ENCODE results near the gene POLDIP3.

POLDIP3 gene

GRCh38 chr22:42614312-42615091 lies at the start of gene POLDIP3:
Gene POLDIP3 (minus strand): TSS chr22:42614883. CDS start chr22:42614857, 26 bp downstream.
- peak; percentile 95 for DNase-seq (ENCODE audit: low spot score)

DNA sequence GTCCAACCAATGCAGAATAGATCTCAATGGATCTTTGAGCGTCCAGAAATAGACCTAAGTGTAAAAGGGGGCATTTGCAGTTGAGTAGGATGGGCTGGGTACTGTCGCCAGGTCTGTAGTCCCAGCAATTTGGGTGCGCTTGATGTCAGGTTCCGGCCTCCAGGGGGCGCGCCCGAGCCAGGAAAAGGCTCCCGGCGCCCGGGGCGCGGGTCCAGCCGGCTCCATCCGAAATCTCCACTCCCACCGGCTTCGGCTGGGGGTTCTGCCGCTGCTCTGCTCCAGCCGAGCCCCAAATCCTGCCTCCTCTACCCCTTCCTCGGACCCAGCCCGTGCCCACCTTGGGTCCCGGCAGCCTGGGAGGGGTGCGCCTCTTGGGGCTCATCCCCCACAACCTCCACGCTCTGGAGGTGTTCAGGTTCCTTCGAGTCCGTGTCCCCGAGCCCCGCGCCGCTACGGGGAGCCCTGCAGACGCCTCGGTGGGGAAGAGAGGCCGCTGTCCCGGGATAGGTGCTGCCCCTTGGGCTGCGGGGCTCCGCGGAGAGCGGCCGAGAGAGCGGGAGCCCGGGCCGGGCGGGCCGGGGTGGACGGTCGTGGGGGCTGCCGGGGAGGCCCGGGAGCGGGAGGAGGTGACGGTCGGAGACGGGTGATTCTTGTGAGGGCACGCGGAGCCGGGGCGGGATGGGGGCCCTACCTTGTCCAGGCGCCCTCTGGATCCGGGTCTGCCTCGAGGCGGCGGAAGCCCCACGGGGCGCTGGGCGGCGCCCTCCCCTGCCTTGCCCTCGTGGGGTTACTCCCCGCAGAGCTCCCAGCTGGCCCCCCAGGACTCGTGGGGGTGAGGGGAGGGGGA lies 47.5 kb upstream of the POLDIP3 start:
- DNase-seq (ENCODE audit: low spot score): peak; percentile 56

DNA sequence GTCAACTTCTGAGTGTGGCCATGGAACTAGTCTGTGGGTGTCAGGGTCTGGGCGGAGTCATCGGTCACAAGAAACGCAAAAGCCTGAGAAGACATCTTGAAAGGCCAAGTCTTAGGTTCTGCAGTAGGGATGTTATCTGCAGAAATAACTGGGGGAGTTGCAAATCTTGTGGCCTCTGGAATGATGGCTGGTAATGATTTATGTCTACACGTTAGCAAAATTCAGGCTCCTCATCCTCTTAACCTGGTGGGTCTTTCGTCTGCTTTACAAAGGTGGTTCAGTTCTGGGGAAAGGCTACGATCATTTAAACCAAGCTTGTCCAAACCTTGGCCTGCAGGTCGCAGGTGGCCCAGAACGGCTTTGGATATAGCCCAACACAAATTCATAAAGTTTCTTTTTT lies 41.9 kb upstream of the POLDIP3 start:
- no peak for DNase-seq (ENCODE audit: low spot score)

GRCh38 chr22:42655693-42656092 lies 41.0 kb upstream of the POLDIP3 start:
- peak; percentile 46 for DNase-seq (ENCODE audit: low spot score)

DNA sequence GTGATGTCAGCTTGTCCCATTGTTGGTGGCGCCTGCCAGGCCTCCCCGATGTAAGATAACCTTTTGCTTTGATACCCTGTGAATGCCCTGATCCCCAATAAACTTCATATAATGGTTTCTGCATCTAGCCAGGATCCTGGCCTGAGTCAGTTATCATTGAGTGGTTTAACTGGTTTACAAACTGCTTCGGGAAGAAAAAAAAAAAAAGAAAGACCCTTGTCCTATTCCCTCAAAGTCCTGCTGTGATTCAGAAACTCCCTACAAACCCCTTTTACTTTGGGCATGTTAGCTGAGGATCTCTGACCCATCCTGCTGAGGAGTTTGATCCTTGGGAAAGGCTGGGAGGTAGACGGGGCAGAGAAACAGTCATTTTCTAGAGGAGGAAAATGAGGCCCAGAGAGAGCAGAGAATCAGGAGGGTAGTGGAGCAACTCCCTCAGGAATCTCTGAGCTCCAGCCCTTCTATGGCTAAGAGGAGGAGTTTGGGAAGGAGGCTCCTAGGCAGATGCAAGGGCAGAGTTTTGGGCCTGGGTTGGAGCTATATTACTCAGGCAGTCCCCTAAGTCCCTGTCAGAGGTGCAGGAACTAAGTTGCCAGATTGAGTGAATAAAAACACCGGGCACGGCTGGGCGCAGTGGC lies 39.9 kb upstream of the POLDIP3 start:
- no peak for DNase-seq (ENCODE audit: low spot score)

- no peak for DNase-seq (ENCODE audit: low spot score)
Observed at GRCh38 chr22:42653999-42654398, 39.3 kb upstream of the POLDIP3 start.

DNA sequence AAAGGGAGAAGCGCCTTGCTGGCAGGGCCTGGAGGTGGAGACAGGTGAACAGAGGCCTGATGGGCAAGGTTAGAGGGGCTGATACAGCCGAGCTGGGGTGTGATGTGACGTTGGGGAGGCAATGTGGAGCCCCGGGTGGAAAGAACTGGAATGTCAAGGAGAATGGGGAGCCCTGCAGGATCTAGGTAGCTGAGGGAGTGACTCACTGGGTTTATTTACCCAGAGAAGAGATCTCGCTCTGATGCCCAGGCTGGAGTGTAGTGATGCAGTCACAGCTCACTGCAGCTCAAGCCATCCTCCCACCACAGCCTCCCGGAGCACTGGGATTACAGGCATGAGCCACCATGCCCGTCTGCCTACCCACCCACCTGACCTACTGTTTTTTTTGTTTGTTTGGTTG lies 36.5 kb upstream of the POLDIP3 start:
- no peak for DNase-seq (ENCODE audit: low spot score)

- peak; percentile 82 for DNase-seq (ENCODE audit: low spot score)
Observed at GRCh38 chr22:42649246-42650099, 34.8 kb upstream of the POLDIP3 start, which contains the start of gene CYB5R3. Gene CYB5R3 (minus strand): TSS chr22:42649392. CDS start chr22:42649315, 77 bp downstream.

GRCh38 chr22:42648368-42649245 lies 33.9 kb upstream of the POLDIP3 start:
- DNase-seq (ENCODE audit: low spot score): peak; percentile 44

DNA sequence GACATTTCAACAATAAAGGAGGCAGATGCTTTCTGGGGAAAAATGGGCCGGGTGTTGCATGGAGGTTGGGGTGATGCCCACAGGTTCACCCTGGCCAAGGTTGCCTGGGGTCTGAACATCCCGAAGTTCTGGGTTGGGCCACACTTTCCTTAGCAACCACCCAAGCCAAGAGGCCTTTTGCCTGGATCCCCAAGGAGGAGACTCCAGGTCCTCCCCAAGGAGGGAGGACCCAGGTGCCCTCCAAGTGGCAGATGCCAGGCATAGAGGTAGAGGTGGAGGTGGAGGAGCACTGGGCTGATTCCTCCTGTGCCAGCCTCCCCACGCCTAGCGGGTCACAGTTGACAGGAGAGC lies 33.3 kb upstream of the POLDIP3 start:
- no peak for DNase-seq (ENCODE audit: low spot score)

GRCh38 chr22:42646569-42647525 lies 32.2 kb upstream of the POLDIP3 start:
- no peak for DNase-seq (ENCODE audit: low spot score)

DNA sequence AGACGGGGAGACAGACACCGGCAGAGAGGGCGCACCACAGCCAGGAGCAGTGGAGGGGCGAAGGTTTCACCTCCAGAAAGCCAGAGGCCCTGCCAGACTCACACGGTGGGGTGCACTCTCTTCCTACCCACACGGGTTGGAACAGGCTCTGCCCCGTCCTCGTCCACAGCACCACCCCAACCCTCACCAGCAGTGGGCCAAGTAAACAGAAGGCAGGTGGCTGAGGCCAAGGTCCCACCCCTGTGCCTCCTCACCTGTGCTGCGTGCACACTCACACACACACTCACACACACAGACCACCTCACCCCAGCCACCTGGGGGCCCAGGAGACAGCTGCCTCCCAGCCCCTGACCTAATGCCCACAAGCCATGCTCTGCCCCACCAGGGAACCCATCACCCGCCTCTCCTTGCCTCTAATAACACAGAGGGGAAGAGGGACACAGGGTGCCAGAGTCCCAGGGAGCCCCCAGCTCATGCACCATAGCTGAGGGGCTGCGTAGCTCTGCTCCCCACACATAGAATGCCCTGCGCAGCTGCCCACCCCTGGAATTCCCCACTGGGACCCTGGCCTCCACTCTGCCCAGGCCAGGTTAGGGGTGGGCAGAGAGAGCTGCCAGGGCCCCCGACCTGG lies 31.4 kb upstream of the POLDIP3 start:
- DNase-seq (ENCODE audit: low spot score): no peak

DNA sequence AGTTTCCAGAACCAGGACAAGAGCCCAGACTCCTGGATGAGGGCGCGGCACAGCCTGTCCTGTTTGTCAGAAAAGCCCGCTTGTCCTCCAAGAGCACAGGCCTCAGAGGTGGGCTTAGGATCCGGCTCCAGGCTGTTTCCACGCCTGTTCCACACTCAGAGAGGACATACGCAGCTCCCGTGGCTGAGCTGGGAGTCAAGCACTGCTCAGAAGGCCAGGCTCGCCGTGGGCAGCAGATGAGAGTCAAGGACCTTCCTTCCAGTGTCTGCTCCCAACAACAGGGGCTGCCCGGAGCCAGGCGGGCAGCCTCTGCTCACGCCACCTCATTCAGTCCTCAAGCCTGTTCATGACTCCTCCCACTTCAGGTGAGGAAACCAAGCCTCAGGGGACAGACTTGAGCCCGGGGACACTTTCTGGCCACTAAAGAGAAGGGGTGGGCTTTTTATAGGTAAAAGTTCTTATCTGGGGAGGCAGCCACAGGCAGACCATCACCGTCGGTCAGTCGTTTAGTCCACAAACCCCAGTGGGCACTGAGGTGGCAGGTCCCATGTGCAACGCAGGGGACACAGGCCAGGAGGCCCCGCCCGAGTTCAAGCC lies 30.8 kb upstream of the POLDIP3 start:
- DNase-seq (ENCODE audit: low spot score): no peak

- DNase-seq (ENCODE audit: low spot score): no peak
Observed at GRCh38 chr22:42644422-42645340, 30.0 kb upstream of the POLDIP3 start.

DNA sequence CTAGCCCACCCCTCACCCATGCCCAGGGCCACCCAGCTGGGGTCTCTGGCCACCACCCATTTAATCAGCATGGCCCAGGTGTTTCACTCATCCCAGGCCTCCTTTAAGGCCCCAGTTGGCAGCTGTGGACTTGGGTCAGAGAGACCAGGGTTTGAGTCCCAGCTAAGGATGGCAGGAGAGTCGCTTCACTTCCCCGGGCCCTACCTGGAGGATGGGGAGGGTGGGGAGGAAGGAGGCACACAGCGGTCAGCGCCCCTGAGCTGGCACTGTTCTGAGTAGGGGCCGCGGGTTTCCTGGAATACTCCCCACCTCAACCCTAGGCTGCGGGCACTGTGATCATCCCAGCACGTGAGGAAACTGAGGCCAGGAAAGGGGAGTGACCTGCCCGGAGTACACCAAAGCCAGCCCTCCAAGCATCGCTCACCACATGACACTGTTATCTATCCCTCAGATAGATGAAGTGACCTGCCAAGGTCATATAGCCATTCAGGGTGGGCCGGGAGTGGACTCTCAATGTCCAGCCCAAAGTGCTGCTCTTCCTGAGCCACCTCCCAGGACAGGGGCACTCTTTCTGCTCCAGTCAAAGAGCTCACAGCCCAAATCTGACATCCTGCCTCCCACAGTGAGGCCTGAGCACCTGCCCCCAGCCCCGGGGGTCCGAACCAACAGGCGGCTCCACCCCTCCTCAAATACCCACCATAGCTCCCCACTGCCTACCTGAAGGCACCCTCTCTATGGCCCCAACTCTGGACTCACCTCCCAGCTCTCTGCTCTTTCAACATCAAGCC lies 29.1 kb upstream of the POLDIP3 start:
- no peak for DNase-seq (ENCODE audit: low spot score)

GRCh38 chr22:42642806-42643633 lies 28.3 kb upstream of the POLDIP3 start:
- DNase-seq (ENCODE audit: low spot score): no peak
